HG03442 (cell line): ENCODE results near the gene KRTAP9-4.
"Not testable (repeated sequence)": the region's sequence is repeated elsewhere in the genome, so short reads cannot be mapped to it uniquely, and the experiment has no call there.

Source experiments
- ATAC-seq: cut with Tn5 transposase; IDR thresholded peaks from one replicate; pipeline ENCODE4 v1.9.1; 2021; ENCODE audit warnings: mild to moderate bottlenecking, moderate library complexity; ENCODE audit not compliant: unreplicated experiment

KRTAP9-4 gene

GRCh38 chr17:41249637-41250240, at the start of gene KRTAP9-4:
Gene KRTAP9-4, plus strand, starts transcription at chr17:41249687. Its CDS starts 34 bp downstream, at chr17:41249721.
- not testable (repeated sequence) for ATAC-seq

GRCh38 chr17:41211845-41212466, 37.5 kb upstream of the KRTAP9-4 start:
- no peak for ATAC-seq

- ATAC-seq: no peak
Measured at GRCh38 chr17:41212524-41213169, 36.8 kb upstream of the KRTAP9-4 start.

- no peak for ATAC-seq
Measured at GRCh38 chr17:41215681-41216080, 33.8 kb upstream of the KRTAP9-4 start.

GRCh38 chr17:41223821-41224220, 25.7 kb upstream of the KRTAP9-4 start:
- no peak for ATAC-seq

- no peak for ATAC-seq
Measured at GRCh38 chr17:41226051-41226450, 23.4 kb upstream of the KRTAP9-4 start.

- ATAC-seq: not testable (repeated sequence)
Measured at GRCh38 chr17:41226598-41227095, 22.8 kb upstream of the KRTAP9-4 start, which contains the start of gene KRTAP9-2. Gene KRTAP9-2, plus strand, starts transcription at chr17:41226648. Its CDS starts 7 bp downstream, at chr17:41226655.

- ATAC-seq: no peak
Measured at GRCh38 chr17:41230094-41230493, 19.4 kb upstream of the KRTAP9-4 start.

- ATAC-seq: no peak
Measured at GRCh38 chr17:41231731-41232130, 17.8 kb upstream of the KRTAP9-4 start.

- not testable (repeated sequence) for ATAC-seq
Measured at GRCh38 chr17:41232399-41233105, 16.9 kb upstream of the KRTAP9-4 start, which contains the start of gene KRTAP9-3. Gene KRTAP9-3, plus strand, starts transcription at chr17:41232449. Its CDS starts 53 bp downstream, at chr17:41232502.

- not testable (repeated sequence) for ATAC-seq
Measured at GRCh38 chr17:41237116-41237515, 12.4 kb upstream of the KRTAP9-4 start.

GRCh38 chr17:41237949-41238437, 11.5 kb upstream of the KRTAP9-4 start, which contains the start of gene KRTAP9-8:
Gene KRTAP9-8, plus strand, starts transcription at chr17:41237999. Its CDS starts 53 bp downstream, at chr17:41238052.
- ATAC-seq: not testable (repeated sequence)

- ATAC-seq: not testable (repeated sequence)
Measured at GRCh38 chr17:41246995-41247787, 2.3 kb upstream of the KRTAP9-4 start.

- no peak for ATAC-seq
Measured at GRCh38 chr17:41251261-41251660, 1.8 kb downstream of the KRTAP9-4 start.

- ATAC-seq: no peak
Measured at GRCh38 chr17:41254861-41255260, 5.4 kb downstream of the KRTAP9-4 start.

- not testable (repeated sequence) for ATAC-seq
Measured at GRCh38 chr17:41255381-41256290, 6.1 kb downstream of the KRTAP9-4 start, which contains the start of gene KRTAP9-9. Gene KRTAP9-9, plus strand, starts transcription at chr17:41255384.

GRCh38 chr17:41256291-41256685, 6.8 kb downstream of the KRTAP9-4 start:
- ATAC-seq: no peak

GRCh38 chr17:41258406-41258805, 8.9 kb downstream of the KRTAP9-4 start:
- no peak for ATAC-seq

- no peak for ATAC-seq
Measured at GRCh38 chr17:41263212-41263611, 13.7 kb downstream of the KRTAP9-4 start.
